Right atrium auricular region (tissue), 2 donors: ENCODE measurements around the gene CTSS. TPM values are rescaled to one million over a fixed set of nuclear protein-coding genes. Genes with fewer than 3 reads are reported as not detected.

Experiments used
- DNase-seq: peaks from one replicate; pipeline ENCODE4 v3.0.0-alpha.2; 2019; ENCODE audit warnings: low spot score
- H3K27ac ChIP-seq, 2 donors: fragments of 200-600 bp; sonication (generic); 1 replicate in 1 of 2; 2 replicates in 1 of 2; pipeline ENCODE4 v1.5.1; 2016 to 2019
- H3K27me3 ChIP-seq, 2 donors: fragments of 200-600 bp; sonication (generic); one replicate each; pipeline versions ENCODE4 v1.5.1 to v1.6.0; 2017 to 2019
- H3K36me3 ChIP-seq: fragments of 200-600 bp; sonication (generic); one replicate; pipeline ENCODE4 v1.5.1; 2016
- H3K4me1 ChIP-seq, 2 donors: fragments of 200-600 bp; sonication (generic); one replicate each; pipeline versions ENCODE4 v1.5.1 to v1.6.0; 2017 to 2019
- H3K4me3 ChIP-seq, 2 donors: fragments of 200-600 bp; sonication (generic); 1 replicate in 1 of 2; 2 replicates in 1 of 2; pipeline ENCODE4 v1.5.1; 2017 to 2019; ENCODE audit warnings: mild to moderate bottlenecking in 1 of 2, moderate library complexity in 1 of 2
- H3K9me3 ChIP-seq, 2 donors: fragments of 200-600 bp; sonication (generic); one replicate each; pipeline ENCODE4 v1.5.1; 2019
- total RNA-seq, 2 donors: library from RNA; depleted of rRNA; stranded (reverse); fragments of >200 nt; gene quantifications; one replicate each; pipeline ENCODE4 v1.1.0, GENCODE V29; 2016
- TF ChIP-seq, protein P1 (sequence below), 2 donors: fragments of 200-600 bp; sonication (generic); IDR thresholded peaks; one replicate each; pipeline ENCODE4 v1.5.1; 2019; ENCODE audit warnings: antibody characterized with exemption in 2 of 2

CTSS gene
- total RNA-seq, 2 donors from 2014 or later = 7.3 to 33.2 TPM

DNA sequence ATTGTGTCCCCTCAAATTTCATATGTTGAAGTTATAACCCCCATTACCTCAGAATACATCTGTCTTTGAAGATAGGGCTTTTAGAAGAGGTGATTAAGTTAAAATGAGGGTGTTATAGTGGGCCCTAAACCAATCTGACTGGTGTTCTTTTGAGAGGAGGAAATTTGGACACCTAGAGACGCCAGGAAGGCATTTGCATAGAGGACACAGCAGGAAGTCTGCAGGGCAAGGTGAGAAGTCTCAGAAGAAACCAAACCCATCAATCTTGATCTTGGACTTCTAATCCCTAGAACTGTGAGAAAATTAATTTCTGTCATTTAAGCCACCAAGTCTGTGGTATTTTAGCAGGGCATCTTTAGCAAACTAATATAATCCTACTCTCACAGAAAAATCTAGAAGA is 81.7 kb downstream of the CTSS start:
- no peaks in the 10 kb centered on the region for H3K4me1 ChIP-seq
- H3K36me3 ChIP-seq = peaks cover 6% of the 10 kb centered on the region
- H3K27me3 ChIP-seq = no peaks in the 10 kb centered on the region
- H3K9me3 ChIP-seq = no peaks in the 10 kb centered on the region
- TF ChIP-seq, protein P1, sequence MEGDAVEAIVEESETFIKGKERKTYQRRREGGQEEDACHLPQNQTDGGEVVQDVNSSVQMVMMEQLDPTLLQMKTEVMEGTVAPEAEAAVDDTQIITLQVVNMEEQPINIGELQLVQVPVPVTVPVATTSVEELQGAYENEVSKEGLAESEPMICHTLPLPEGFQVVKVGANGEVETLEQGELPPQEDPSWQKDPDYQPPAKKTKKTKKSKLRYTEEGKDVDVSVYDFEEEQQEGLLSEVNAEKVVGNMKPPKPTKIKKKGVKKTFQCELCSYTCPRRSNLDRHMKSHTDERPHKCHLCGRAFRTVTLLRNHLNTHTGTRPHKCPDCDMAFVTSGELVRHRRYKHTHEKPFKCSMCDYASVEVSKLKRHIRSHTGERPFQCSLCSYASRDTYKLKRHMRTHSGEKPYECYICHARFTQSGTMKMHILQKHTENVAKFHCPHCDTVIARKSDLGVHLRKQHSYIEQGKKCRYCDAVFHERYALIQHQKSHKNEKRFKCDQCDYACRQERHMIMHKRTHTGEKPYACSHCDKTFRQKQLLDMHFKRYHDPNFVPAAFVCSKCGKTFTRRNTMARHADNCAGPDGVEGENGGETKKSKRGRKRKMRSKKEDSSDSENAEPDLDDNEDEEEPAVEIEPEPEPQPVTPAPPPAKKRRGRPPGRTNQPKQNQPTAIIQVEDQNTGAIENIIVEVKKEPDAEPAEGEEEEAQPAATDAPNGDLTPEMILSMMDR (IDR thresholded peaks at IDR 0.05) = no peak
- H3K27ac ChIP-seq = no peak overlapping the region
- no peak overlapping the region for H3K4me3 ChIP-seq
- DNase-seq = no peak

Other genes with a start within 250 kb of the CTSS start
- 10 to 100 TPM; 21.9 to 41.1 TPM for gene ADAMTSL4, start 216.4 kb downstream of the CTSS start, total RNA-seq
- gene MCL1, start 186.2 kb downstream of the CTSS start, total RNA-seq = 100 to 1,000 TPM in 1 of 2 donors, 10 to 100 TPM in 1; 96.7 to 146 TPM
- 100 to 1,000 TPM in 1 of 2 donors, 10 to 100 TPM in 1; 81.7 to 139 TPM for gene ENSA, start 136.2 kb downstream of the CTSS start, total RNA-seq
- gene GOLPH3L, start 68.6 kb downstream of the CTSS start, total RNA-seq = 10 to 100 TPM; 11.3 to 12.7 TPM
- gene HORMAD1, start 44.9 kb downstream of the CTSS start, total RNA-seq = under 1 TPM in 1 of 2 donors, not detected in 1; 0.31 TPM
- 1 to 10 TPM; 7.5 to 9.4 TPM for gene CTSK, start 42.5 kb upstream of the CTSS start, total RNA-seq
- 10 to 100 TPM; 28.3 to 40.3 TPM for gene ARNT, start 110.8 kb upstream of the CTSS start, total RNA-seq
- under 1 TPM; 0.28 to 0.41 TPM for gene CTXND2, start 121.4 kb upstream of the CTSS start, total RNA-seq
- gene SETDB1, start 160.6 kb upstream of the CTSS start, total RNA-seq = 10 to 100 TPM; 18.6 to 18.9 TPM
- 10 to 100 TPM; 47.9 to 91.4 TPM for gene CERS2, start 209.1 kb upstream of the CTSS start, total RNA-seq
- 1 to 10 TPM; 1.6 to 7.7 TPM for gene ANXA9, start 216.5 kb upstream of the CTSS start, total RNA-seq
- 10 to 100 TPM; 62.2 to 72.3 TPM for gene MINDY1, start 241.1 kb upstream of the CTSS start, total RNA-seq
- gene PRUNE1, start 242.7 kb upstream of the CTSS start, total RNA-seq = 10 to 100 TPM; 52.0 to 68.4 TPM